Stimulated activated CD4-positive, alpha-beta T cell treated with anti-CD3 and anti-CD28 coated beads, Interleukin-4, amount 100 ng/mL, for 48 hours (primary cell): Measurements from ENCODE around the gene TNFSF9.
"Not testable (repeated sequence)": the region's sequence is repeated elsewhere in the genome, so short reads cannot be mapped to it uniquely, and the experiment has no call there.

Source experiments
- DNase-seq, 2 donors: peaks; one replicate each; pipeline ENCODE4 v3.0.0-alpha.2; 2020; ENCODE audit warnings: low read depth in 2 of 2

The TNFSF9 gene

GRCh38 chr19:6572217-6572616, 41.4 kb downstream of the TNFSF9 start:
- DNase-seq, result no peak

GRCh38 chr19:6573350-6573749, 42.5 kb downstream of the TNFSF9 start:
- no peak for DNase-seq

- DNase-seq, result no peak
Observed at GRCh38 chr19:6576869-6577475, 46.1 kb downstream of the TNFSF9 start.

- DNase-seq, result no peak
Observed at GRCh38 chr19:6577476-6578125, 46.8 kb downstream of the TNFSF9 start.

GRCh38 chr19:6579450-6580178, 48.8 kb downstream of the TNFSF9 start:
- DNase-seq, result no peak

- DNase-seq, result no peak
Observed at GRCh38 chr19:6580313-6580712, 49.5 kb downstream of the TNFSF9 start.

GRCh38 chr19:6582515-6583484, 52.0 kb downstream of the TNFSF9 start:
- DNase-seq, result not testable (repeated sequence)
